Measurements from ENCODE around the gene EN1.

EN1 gene

GRCh38 chr2:118860506-118860905, 13.1 kb upstream of the EN1 start:
- TF ChIP-seq POLR2A (IDR thresholded peaks at IDR 0.05; ENCODE audit: low read length) (no peak), GATA1 (IDR thresholded peaks at IDR 0.05; ENCODE audit: low read depth, low read length) (no peak)
- no peak for DNase-seq

GRCh38 chr2:118859157-118859770, 11.8 kb upstream of the EN1 start:
- TF ChIP-seq POLR2A (IDR thresholded peaks at IDR 0.05; ENCODE audit: low read length) (no peak), GATA1 (IDR thresholded peaks at IDR 0.05; ENCODE audit: low read depth, low read length) (no peak)
- DNase-seq = no peak

GRCh38 chr2:118858485-118859156, 11.2 kb upstream of the EN1 start:
- DNase-seq = no peak
- TF ChIP-seq GATA1 (IDR thresholded peaks at IDR 0.05; ENCODE audit: low read depth, low read length) (no peak), POLR2A (IDR thresholded peaks at IDR 0.05; ENCODE audit: low read length) (no peak)

- no peak for DNase-seq
- TF ChIP-seq GATA1 (IDR thresholded peaks at IDR 0.05; ENCODE audit: low read depth, low read length) (no peak), POLR2A (IDR thresholded peaks at IDR 0.05; ENCODE audit: low read length) (no peak)
Observed at GRCh38 chr2:118857677-118858484, 10.4 kb upstream of the EN1 start.

GRCh38 chr2:118856978-118857676, 9.7 kb upstream of the EN1 start:
- DNase-seq = no peak
- TF ChIP-seq POLR2A (IDR thresholded peaks at IDR 0.05; ENCODE audit: low read length) (no peak), GATA1 (IDR thresholded peaks at IDR 0.05; ENCODE audit: low read depth, low read length) (no peak)

- no peak for DNase-seq
- TF ChIP-seq POLR2A (IDR thresholded peaks at IDR 0.05; ENCODE audit: low read length) (no peak), GATA1 (IDR thresholded peaks at IDR 0.05; ENCODE audit: low read depth, low read length) (no peak)
Observed at GRCh38 chr2:118856330-118856977, 9.0 kb upstream of the EN1 start.

GRCh38 chr2:118855451-118856279, 8.2 kb upstream of the EN1 start:
- TF ChIP-seq GATA1 (IDR thresholded peaks at IDR 0.05; ENCODE audit: low read depth, low read length) (no peak), POLR2A (IDR thresholded peaks at IDR 0.05; ENCODE audit: low read length) (no peak)
- peak; percentile 75 to 80 for DNase-seq

- DNase-seq = no peak
- TF ChIP-seq GATA1 (IDR thresholded peaks at IDR 0.05; ENCODE audit: low read depth, low read length) (no peak), POLR2A (IDR thresholded peaks at IDR 0.05; ENCODE audit: low read length) (no peak)
Observed at GRCh38 chr2:118854507-118855345, 7.3 kb upstream of the EN1 start.

- DNase-seq = no peak
- TF ChIP-seq POLR2A (IDR thresholded peaks at IDR 0.05; ENCODE audit: low read length) (no peak), GATA1 (IDR thresholded peaks at IDR 0.05; ENCODE audit: low read depth, low read length) (no peak)
Observed at GRCh38 chr2:118853651-118854291, 6.3 kb upstream of the EN1 start.

- DNase-seq = no peak
- no peak for TF ChIP-seq GATA1 (IDR thresholded peaks at IDR 0.05; ENCODE audit: low read depth, low read length)
- TF ChIP-seq POLR2A (IDR thresholded peaks at IDR 0.05; ENCODE audit: low read length) = no peak
Observed at GRCh38 chr2:118853129-118853640, 5.7 kb upstream of the EN1 start.

- no peak for TF ChIP-seq GATA1 (IDR thresholded peaks at IDR 0.05; ENCODE audit: low read depth, low read length)
- TF ChIP-seq POLR2A (IDR thresholded peaks at IDR 0.05; ENCODE audit: low read length) = no peak
- no peak for DNase-seq
Observed at GRCh38 chr2:118852605-118853128, 5.2 kb upstream of the EN1 start.

Data from erythroblast (primary cell).